OCI-LY3 (cell line): Measurements from ENCODE around the gene KLF3.

ENCODE experiments used
- CTCF ChIP-seq: fragments of 200-600, 300-600 bp; sonication (generic); IDR thresholded peaks from 2 replicates; pipeline ENCODE4 v1.5.1; 2014; ENCODE audit warnings: antibody characterized with exemption, low read length, low read depth
- EZH2phosphoT487 ChIP-seq: fragments of 200-600 bp; shearing (Covaris generic); IDR thresholded peaks from 2 replicates; pipeline ENCODE4 v1.6.1; 2018; ENCODE audit warnings: antibody characterized with exemption, mixed run types, low read depth

GRCh38 chr4:38630519-38630918, 33.5 kb upstream of the KLF3 start:
- no peak for TF ChIP-seq CTCF
- TF ChIP-seq EZH2phosphoT487: no peak
